HCT116 (cell line): ENCODE measurements around the gene FOXA2.

Source experiments
- CBX3 ChIP-seq: IDR thresholded peaks from 2 replicates; pipeline ENCODE4 v1.6.1; 2012; ENCODE audit warnings: low read depth
- CEBPB ChIP-seq: IDR thresholded peaks from 2 replicates; pipeline ENCODE4 v1.6.1; 2012; ENCODE audit warnings: low read depth
- EGR1 ChIP-seq: IDR thresholded peaks from 2 replicates; pipeline ENCODE4 v1.6.1; 2012; ENCODE audit warnings: low read depth
- EZH2 ChIP-seq: fragments of 200-600 bp; sonication (generic); IDR thresholded peaks from 2 replicates; pipeline ENCODE4 v1.6.1; 2017; ENCODE audit warnings: antibody characterized with exemption, mixed run types
- EZH2phosphoT487 ChIP-seq: fragments of 200-600 bp; IDR thresholded peaks from 2 replicates; pipeline ENCODE4 v1.6.1; 2018; ENCODE audit warnings: antibody characterized with exemption, borderline replicate concordance
- JUND ChIP-seq: IDR thresholded peaks from 2 replicates; pipeline ENCODE4 v1.6.1; 2012
- POLR2A ChIP-seq: IDR thresholded peaks from 2 replicates; pipeline ENCODE4 v1.7.0; 2011; ENCODE audit warnings: borderline replicate concordance; ENCODE audit not compliant: insufficient read depth, insufficient read length; ENCODE audit errors: extremely low read depth
- POLR2AphosphoS5 ChIP-seq: IDR thresholded peaks from 2 replicates; pipeline ENCODE4 v1.6.1; 2011; ENCODE audit warnings: mild to moderate bottlenecking, low read depth, low read length, moderate library complexity
- SIN3A ChIP-seq: IDR thresholded peaks from 2 replicates; pipeline ENCODE4 v1.6.1; 2012; ENCODE audit warnings: low read depth
- SP1 ChIP-seq: IDR thresholded peaks from 2 replicates; pipeline ENCODE4 v1.6.1; 2012; ENCODE audit warnings: low read depth
- TF ChIP-seq, protein P1 (sequence below), 3 experiments: fragments of 200-600 bp in 1 of 3; sonication (generic) in 1 of 3; IDR thresholded peaks in 2 of 3; conservative IDR thresholded peaks in 1 of 3; 2 replicates each; pipeline ENCODE4 v1.5.1; 2012 to 2017; ENCODE audit warnings: low read depth in 2 of 3, low read length in 2 of 3, antibody characterized with exemption in 1 of 3, borderline replicate concordance in 1 of 3, control low read depth in 1 of 3, mild to moderate bottlenecking in 1 of 3, mixed read lengths in 1 of 3, mixed run types in 1 of 3, moderate library complexity in 1 of 3; ENCODE audit not compliant: insufficient read depth in 1 of 3
- TF ChIP-seq, protein P2 (sequence below): IDR thresholded peaks from 2 replicates; pipeline ENCODE4 v1.6.1; 2012
- TF ChIP-seq, protein P3 (sequence below): IDR thresholded peaks from 2 replicates; pipeline ENCODE4 v1.6.1; 2012; ENCODE audit warnings: low read depth
- TF ChIP-seq, protein P4 (sequence below): IDR thresholded peaks from 2 replicates; pipeline ENCODE4 v1.6.1; 2011; ENCODE audit warnings: mild to moderate bottlenecking, low read length, moderate library complexity; ENCODE audit not compliant: insufficient replicate concordance; ENCODE audit errors: extremely low read depth

DNA sequence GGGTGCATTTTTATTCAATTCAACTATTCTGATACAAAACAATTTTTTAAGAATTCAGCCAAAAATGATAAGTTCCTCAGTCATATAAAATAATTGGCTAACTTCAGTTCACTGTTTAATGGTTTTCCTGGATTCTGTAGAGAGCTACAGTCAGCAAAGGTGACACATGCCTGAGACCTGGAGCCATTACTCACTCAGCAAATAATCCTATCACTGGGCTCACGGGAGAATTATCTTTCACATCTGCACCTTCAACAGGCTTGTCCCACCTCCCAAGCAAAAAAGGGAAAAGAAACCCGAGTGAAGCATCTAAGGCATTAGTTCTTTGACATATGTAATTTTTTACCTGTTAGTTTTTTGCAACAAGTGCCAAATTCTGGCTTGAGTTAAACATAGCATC is 34.9 kb upstream of the FOXA2 start:
- TF ChIP-seq, protein P1, sequence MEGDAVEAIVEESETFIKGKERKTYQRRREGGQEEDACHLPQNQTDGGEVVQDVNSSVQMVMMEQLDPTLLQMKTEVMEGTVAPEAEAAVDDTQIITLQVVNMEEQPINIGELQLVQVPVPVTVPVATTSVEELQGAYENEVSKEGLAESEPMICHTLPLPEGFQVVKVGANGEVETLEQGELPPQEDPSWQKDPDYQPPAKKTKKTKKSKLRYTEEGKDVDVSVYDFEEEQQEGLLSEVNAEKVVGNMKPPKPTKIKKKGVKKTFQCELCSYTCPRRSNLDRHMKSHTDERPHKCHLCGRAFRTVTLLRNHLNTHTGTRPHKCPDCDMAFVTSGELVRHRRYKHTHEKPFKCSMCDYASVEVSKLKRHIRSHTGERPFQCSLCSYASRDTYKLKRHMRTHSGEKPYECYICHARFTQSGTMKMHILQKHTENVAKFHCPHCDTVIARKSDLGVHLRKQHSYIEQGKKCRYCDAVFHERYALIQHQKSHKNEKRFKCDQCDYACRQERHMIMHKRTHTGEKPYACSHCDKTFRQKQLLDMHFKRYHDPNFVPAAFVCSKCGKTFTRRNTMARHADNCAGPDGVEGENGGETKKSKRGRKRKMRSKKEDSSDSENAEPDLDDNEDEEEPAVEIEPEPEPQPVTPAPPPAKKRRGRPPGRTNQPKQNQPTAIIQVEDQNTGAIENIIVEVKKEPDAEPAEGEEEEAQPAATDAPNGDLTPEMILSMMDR (IDR thresholded peaks at IDR 0.05 in 2 of 3, conservative IDR thresholded peaks at IDR 0.05 in 1 of 3; ENCODE audit: borderline replicate concordance in 1 of 3, insufficient read depth in 1 of 3, low read depth in 2 of 3, low read length in 2 of 3) = no peak
- no peak for TF ChIP-seq POLR2A
- TF ChIP-seq, protein P2, sequence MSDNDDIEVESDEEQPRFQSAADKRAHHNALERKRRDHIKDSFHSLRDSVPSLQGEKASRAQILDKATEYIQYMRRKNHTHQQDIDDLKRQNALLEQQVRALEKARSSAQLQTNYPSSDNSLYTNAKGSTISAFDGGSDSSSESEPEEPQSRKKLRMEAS = no peak
- no peak for TF ChIP-seq EGR1
- TF ChIP-seq SIN3A = no peak
- TF ChIP-seq POLR2AphosphoS5 = no peak
- TF ChIP-seq EZH2 = no peak
- no peak for TF ChIP-seq SP1
- TF ChIP-seq, protein P3, sequence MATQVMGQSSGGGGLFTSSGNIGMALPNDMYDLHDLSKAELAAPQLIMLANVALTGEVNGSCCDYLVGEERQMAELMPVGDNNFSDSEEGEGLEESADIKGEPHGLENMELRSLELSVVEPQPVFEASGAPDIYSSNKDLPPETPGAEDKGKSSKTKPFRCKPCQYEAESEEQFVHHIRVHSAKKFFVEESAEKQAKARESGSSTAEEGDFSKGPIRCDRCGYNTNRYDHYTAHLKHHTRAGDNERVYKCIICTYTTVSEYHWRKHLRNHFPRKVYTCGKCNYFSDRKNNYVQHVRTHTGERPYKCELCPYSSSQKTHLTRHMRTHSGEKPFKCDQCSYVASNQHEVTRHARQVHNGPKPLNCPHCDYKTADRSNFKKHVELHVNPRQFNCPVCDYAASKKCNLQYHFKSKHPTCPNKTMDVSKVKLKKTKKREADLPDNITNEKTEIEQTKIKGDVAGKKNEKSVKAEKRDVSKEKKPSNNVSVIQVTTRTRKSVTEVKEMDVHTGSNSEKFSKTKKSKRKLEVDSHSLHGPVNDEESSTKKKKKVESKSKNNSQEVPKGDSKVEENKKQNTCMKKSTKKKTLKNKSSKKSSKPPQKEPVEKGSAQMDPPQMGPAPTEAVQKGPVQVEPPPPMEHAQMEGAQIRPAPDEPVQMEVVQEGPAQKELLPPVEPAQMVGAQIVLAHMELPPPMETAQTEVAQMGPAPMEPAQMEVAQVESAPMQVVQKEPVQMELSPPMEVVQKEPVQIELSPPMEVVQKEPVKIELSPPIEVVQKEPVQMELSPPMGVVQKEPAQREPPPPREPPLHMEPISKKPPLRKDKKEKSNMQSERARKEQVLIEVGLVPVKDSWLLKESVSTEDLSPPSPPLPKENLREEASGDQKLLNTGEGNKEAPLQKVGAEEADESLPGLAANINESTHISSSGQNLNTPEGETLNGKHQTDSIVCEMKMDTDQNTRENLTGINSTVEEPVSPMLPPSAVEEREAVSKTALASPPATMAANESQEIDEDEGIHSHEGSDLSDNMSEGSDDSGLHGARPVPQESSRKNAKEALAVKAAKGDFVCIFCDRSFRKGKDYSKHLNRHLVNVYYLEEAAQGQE = no peak
- no peak for TF ChIP-seq JUND
- TF ChIP-seq CEBPB = no peak
- TF ChIP-seq CBX3 = no peak
- no peak for TF ChIP-seq EZH2phosphoT487
- TF ChIP-seq, protein P4, sequence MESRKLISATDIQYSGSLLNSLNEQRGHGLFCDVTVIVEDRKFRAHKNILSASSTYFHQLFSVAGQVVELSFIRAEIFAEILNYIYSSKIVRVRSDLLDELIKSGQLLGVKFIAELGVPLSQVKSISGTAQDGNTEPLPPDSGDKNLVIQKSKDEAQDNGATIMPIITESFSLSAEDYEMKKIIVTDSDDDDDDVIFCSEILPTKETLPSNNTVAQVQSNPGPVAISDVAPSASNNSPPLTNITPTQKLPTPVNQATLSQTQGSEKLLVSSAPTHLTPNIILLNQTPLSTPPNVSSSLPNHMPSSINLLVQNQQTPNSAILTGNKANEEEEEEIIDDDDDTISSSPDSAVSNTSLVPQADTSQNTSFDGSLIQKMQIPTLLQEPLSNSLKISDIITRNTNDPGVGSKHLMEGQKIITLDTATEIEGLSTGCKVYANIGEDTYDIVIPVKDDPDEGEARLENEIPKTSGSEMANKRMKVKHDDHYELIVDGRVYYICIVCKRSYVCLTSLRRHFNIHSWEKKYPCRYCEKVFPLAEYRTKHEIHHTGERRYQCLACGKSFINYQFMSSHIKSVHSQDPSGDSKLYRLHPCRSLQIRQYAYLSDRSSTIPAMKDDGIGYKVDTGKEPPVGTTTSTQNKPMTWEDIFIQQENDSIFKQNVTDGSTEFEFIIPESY = no peak
